Measurements from ENCODE around the gene TMEM87A. TPM values are rescaled to one million over a fixed set of nuclear protein-coding genes. Genes with fewer than 3 reads are reported as not detected.

The TMEM87A gene
- total RNA-seq, 5 donors from 2014 or later (not counting 1 experiment from before 2014, with no cell fraction given) = 44.0 to 55.4 (median 45.4) TPM

DNA sequence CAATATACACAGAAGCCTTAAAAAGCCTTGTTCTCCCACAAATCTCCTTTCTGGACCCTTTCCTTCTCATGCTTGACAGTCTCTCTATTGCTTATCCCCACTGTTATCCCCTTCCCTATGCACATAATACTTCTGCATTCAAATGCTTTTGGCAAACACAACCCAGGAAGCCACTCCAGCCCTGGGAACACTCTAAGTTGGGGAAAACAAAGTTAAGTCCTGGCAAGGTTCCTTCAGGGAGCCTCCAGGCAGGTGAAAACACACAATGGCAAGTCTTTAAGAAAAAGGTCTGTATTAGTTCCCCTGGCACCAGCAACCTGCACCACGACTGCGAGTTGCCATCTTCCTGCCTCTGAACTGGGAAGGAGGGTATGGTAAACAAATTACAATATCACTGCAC, 19.9 kb downstream of the TMEM87A start:
- Mint-ChIP-seq H3K4me1 (peaks cover 10 to 14% (median 10%) of the 10 kb centered on the region in 3 donors), H3K4me3 (no peak overlapping the region), H3K9me3 (peaks cover 5 to 13% (median 8%) of the 10 kb centered on the region in 3 donors), H3K36me3 (peaks cover 53% of the 10 kb centered on the region), H3K27ac (no peak overlapping the region), H3K27me3 (no peaks in the 10 kb centered on the region)
- H3K9me3 ChIP-seq = no peaks in the 10 kb centered on the region
- CTCF ChIA-PET = no interaction called here
- no peak for DNase-seq
- no peak for ATAC-seq (replicated peaks in 1 of 4)
- POLR2A ChIA-PET = interaction anchor here in 1 of 2 donors (1.7 kb wide), 1 partner anchor 15 kb away, joined by 4 read pairs; no protein-coding TSS in a partner anchor
- H3K4me3 ChIP-seq (ENCODE audit: control insufficient read depth in 1 of 2, extremely low read depth in 1 of 2, low read length in 1 of 2) = no peak overlapping the region
- peaks cover 0 to 41% of the 10 kb centered on the region in 2 donors for H3K36me3 ChIP-seq (ENCODE audit: control insufficient read depth in 2 of 2, extremely low read depth in 1 of 2, insufficient read depth in 1 of 2, low read length in 1 of 2)
- no peaks in the 10 kb centered on the region for H3K27me3 ChIP-seq (replicated peaks in 1 of 2; ENCODE audit: control insufficient read depth in 2 of 2, extremely low read depth in 1 of 2, insufficient read depth in 2 of 2, low read length in 1 of 2)
- WGBS (ENCODE audit: insufficient coverage) = no CpG with 5 or more reads among the region's 2 CpGs
- H3K27ac ChIP-seq (ENCODE audit: low read length) = no peak overlapping the region
- H3K4me1 ChIP-seq (ENCODE audit: control insufficient read depth in 1 of 2, extremely low read depth in 1 of 2, insufficient read depth in 2 of 2, low read length in 2 of 2) = no peaks in the 10 kb centered on the region

DNA sequence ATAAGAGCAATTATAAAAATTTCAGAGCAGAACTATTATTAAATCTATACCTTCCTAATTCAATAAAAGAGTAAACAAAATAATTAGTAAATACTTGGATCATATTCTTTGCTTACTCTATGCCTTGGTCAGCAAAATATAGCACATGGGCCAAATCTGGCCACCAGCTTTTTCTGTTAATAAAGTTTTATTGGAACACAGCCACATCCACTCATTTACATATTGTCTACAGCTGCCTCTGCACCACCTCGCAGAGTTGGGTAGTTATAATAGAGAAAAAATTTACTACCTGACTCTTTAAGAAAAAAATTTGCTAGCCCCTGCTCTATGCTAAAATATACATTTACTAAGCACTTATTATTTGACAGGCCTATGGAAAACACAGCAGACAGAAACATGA, 32.4 kb downstream of the TMEM87A start:
- ChIA-PET CTCF (interaction anchor here in 1 of 2 donors (0.6 kb wide), 1 partner anchor 72 kb away, joined by 3 read pairs; no protein-coding TSS in a partner anchor), POLR2A (no interaction called here)
- Histone ChIP-seq H3K27me3 (replicated peaks in 1 of 2; ENCODE audit: control insufficient read depth in 2 of 2, extremely low read depth in 1 of 2, insufficient read depth in 2 of 2, low read length in 1 of 2) (no peaks in the 10 kb centered on the region), H3K9me3 (no peaks in the 10 kb centered on the region), H3K4me3 (ENCODE audit: control insufficient read depth in 1 of 2, extremely low read depth in 1 of 2, low read length in 1 of 2) (no peak overlapping the region), H3K27ac (ENCODE audit: low read length) (no peak overlapping the region), H3K4me1 (ENCODE audit: control insufficient read depth in 1 of 2, extremely low read depth in 1 of 2, insufficient read depth in 2 of 2, low read length in 2 of 2) (no peaks in the 10 kb centered on the region), H3K36me3 (ENCODE audit: control insufficient read depth in 2 of 2, extremely low read depth in 1 of 2, insufficient read depth in 1 of 2, low read length in 1 of 2) (peaks cover 0 to 41% of the 10 kb centered on the region in 2 donors)
- H3K9me3 Mint-ChIP-seq = no peaks in the 10 kb centered on the region
- WGBS (ENCODE audit: insufficient coverage) = no CpG with 5 or more reads among the region's 1 CpG
- DNase-seq = no peak
- ATAC-seq (replicated peaks in 1 of 4) = no peak
- H3K27me3 Mint-ChIP-seq = no peaks in the 10 kb centered on the region
- H3K4me3 Mint-ChIP-seq = no peak overlapping the region
- H3K27ac Mint-ChIP-seq = no peak overlapping the region
- peaks cover 12 to 14% (median 13%) of the 10 kb centered on the region in 3 donors for H3K4me1 Mint-ChIP-seq
- H3K36me3 Mint-ChIP-seq = peaks cover 46% of the 10 kb centered on the region

DNA sequence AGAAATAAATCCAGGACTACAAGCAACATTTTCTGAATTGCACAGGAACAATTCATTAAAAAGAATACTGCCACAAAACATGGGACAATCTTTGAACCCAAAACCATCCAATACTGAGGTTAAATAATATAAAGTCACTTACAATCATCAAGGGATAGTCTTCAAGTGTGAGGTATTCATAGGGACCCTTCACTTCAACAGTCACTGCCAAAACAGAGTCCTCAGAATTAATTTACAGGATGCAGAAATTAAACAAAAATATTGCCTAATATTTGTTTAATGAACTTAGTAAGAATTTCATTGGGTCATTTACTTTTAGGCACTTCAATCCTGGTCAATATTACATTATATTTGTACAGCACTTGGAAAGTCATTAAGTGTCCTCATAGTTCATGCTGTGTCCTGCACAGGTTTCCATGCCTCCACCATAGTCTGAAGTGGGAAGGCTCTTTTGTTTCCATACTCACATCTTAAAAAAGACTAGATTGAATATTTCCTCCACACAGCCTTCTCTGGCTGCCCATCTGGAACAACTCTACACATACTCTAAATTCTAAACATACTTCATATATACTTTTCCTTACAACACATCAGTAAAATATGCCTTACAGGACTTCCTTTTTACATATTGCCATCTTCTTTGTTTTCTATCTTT, 33.6 kb downstream of the TMEM87A start:
- CTCF ChIA-PET = no interaction called here
- H3K4me1 Mint-ChIP-seq = peaks cover 10 to 13% (median 12%) of the 10 kb centered on the region in 3 donors
- H3K9me3 Mint-ChIP-seq = no peaks in the 10 kb centered on the region
- Histone ChIP-seq H3K36me3 (ENCODE audit: control insufficient read depth in 2 of 2, extremely low read depth in 1 of 2, insufficient read depth in 1 of 2, low read length in 1 of 2) (peaks cover 0 to 52% of the 10 kb centered on the region in 2 donors), H3K9me3 (no peaks in the 10 kb centered on the region), H3K4me1 (ENCODE audit: control insufficient read depth in 1 of 2, extremely low read depth in 1 of 2, insufficient read depth in 2 of 2, low read length in 2 of 2) (no peaks in the 10 kb centered on the region), H3K4me3 (ENCODE audit: control insufficient read depth in 1 of 2, extremely low read depth in 1 of 2, low read length in 1 of 2) (no peak overlapping the region), H3K27me3 (replicated peaks in 1 of 2; ENCODE audit: control insufficient read depth in 2 of 2, extremely low read depth in 1 of 2, insufficient read depth in 2 of 2, low read length in 1 of 2) (no peaks in the 10 kb centered on the region), H3K27ac (ENCODE audit: low read length) (no peak overlapping the region)
- POLR2A ChIA-PET = no interaction called here
- H3K36me3 Mint-ChIP-seq = peaks cover 52% of the 10 kb centered on the region
- ATAC-seq (replicated peaks in 1 of 4) (no peak), DNase-seq (no peak)
- H3K27ac Mint-ChIP-seq = no peak overlapping the region
- no peaks in the 10 kb centered on the region for H3K27me3 Mint-ChIP-seq
- H3K4me3 Mint-ChIP-seq = no peak overlapping the region

DNA sequence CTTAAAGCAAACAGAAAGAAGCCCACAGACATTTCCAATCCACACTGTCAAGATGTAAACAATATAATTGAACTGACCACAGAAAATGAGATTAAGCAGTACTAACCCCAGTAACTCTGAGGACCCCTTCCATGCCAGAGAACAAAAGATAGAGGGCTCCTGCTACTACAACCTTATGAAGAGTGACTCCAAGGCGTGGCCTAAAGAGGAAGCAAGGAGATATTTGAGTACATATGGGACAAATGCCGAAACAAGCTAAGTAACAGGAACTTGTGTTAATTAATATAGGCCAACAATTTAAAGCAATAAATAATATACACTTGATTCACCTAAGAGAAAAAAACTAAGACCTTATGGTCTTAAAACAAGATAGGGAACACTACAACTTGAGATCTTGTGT, 40.1 kb downstream of the TMEM87A start:
- Mint-ChIP-seq H3K4me1 (no peaks in the 10 kb centered on the region), H3K27me3 (no peaks in the 10 kb centered on the region), H3K36me3 (peaks cover 51% of the 10 kb centered on the region), H3K9me3 (no peaks in the 10 kb centered on the region), H3K27ac (peak overlapping the region in 1 of 2 donors; percentile 44), H3K4me3 (no peak overlapping the region)
- ATAC-seq (replicated peaks in 1 of 4) = no peak
- Histone ChIP-seq H3K27ac (ENCODE audit: low read length) (no peak overlapping the region), H3K27me3 (replicated peaks in 1 of 2; ENCODE audit: control insufficient read depth in 2 of 2, extremely low read depth in 1 of 2, insufficient read depth in 2 of 2, low read length in 1 of 2) (no peaks in the 10 kb centered on the region), H3K4me1 (ENCODE audit: control insufficient read depth in 1 of 2, extremely low read depth in 1 of 2, insufficient read depth in 2 of 2, low read length in 2 of 2) (no peaks in the 10 kb centered on the region), H3K36me3 (ENCODE audit: control insufficient read depth in 2 of 2, extremely low read depth in 1 of 2, insufficient read depth in 1 of 2, low read length in 1 of 2) (peaks cover 0 to 84% of the 10 kb centered on the region in 2 donors), H3K9me3 (no peaks in the 10 kb centered on the region), H3K4me3 (ENCODE audit: control insufficient read depth in 1 of 2, extremely low read depth in 1 of 2, low read length in 1 of 2) (no peak overlapping the region)
- no peak for DNase-seq
- CTCF ChIA-PET = no interaction called here
- WGBS (ENCODE audit: insufficient coverage) = no CpG with 5 or more reads among the region's 2 CpGs
- POLR2A ChIA-PET = interaction anchor here in 1 of 2 donors (0.6 kb wide), 1 partner anchor 122 kb away, joined by 5 read pairs; no protein-coding TSS in a partner anchor

DNA sequence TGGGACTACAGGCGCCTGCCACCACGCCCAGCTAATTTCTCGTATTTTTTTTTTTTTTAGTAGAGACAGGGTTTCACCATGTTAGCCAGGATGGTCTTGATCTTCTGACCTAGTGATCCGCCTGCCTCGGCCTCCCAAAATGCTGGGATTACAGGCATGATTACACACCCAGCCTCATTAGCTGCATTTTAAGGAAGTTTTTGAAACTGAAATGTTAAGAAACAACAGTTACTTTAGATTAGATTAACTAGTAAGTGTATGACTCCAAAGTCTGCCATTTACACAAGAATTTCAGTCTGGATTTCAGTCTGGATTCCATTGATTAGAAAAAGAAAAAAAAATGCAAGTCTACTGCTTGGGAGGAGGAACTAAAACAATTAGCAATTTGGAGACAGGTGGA, 40.6 kb downstream of the TMEM87A start:
- DNase-seq (no peak), ATAC-seq (replicated peaks in 1 of 4) (no peak)
- no peak overlapping the region for H3K27ac ChIP-seq (ENCODE audit: low read length)
- WGBS (ENCODE audit: insufficient coverage) = no CpG with 5 or more reads among the region's 5 CpGs
- peaks cover 0 to 84% of the 10 kb centered on the region in 2 donors for H3K36me3 ChIP-seq (ENCODE audit: control insufficient read depth in 2 of 2, extremely low read depth in 1 of 2, insufficient read depth in 1 of 2, low read length in 1 of 2)
- no peak overlapping the region for H3K4me3 ChIP-seq (ENCODE audit: control insufficient read depth in 1 of 2, extremely low read depth in 1 of 2, low read length in 1 of 2)
- H3K9me3 Mint-ChIP-seq = no peaks in the 10 kb centered on the region
- H3K4me3 Mint-ChIP-seq = no peak overlapping the region
- ChIA-PET POLR2A (interaction anchor here in 1 of 2 donors (0.6 kb wide), 1 partner anchor 122 kb away, joined by 5 read pairs; no protein-coding TSS in a partner anchor), CTCF (no interaction called here)
- peak overlapping the region in 1 of 2 donors; percentile 44 for H3K27ac Mint-ChIP-seq
- no peaks in the 10 kb centered on the region for H3K27me3 ChIP-seq (replicated peaks in 1 of 2; ENCODE audit: control insufficient read depth in 2 of 2, extremely low read depth in 1 of 2, insufficient read depth in 2 of 2, low read length in 1 of 2)
- peaks cover 50% of the 10 kb centered on the region for H3K36me3 Mint-ChIP-seq
- H3K4me1 ChIP-seq (ENCODE audit: control insufficient read depth in 1 of 2, extremely low read depth in 1 of 2, insufficient read depth in 2 of 2, low read length in 2 of 2) = no peaks in the 10 kb centered on the region
- no peaks in the 10 kb centered on the region for H3K27me3 Mint-ChIP-seq
- H3K4me1 Mint-ChIP-seq = no peaks in the 10 kb centered on the region
- H3K9me3 ChIP-seq = no peaks in the 10 kb centered on the region

DNA sequence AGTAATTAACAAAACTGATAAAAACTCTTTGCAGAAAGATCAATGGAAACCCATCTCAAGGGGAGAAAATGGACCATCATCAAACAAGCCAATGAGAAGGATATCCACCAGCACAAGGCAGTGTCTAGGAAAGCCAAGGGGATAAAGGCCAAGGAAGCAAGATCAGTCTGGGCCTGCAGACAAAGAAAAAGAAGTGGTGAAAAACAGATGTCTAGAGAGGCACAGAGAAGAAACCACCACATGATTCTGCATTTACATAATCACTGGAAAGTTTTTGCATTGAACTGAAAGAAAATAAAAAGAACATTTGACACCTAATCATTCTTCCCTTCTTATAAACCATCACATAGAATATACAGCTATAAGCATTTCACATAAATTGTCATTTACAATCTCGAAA, 42.1 kb downstream of the TMEM87A start:
- H3K4me1 ChIP-seq (ENCODE audit: control insufficient read depth in 1 of 2, extremely low read depth in 1 of 2, insufficient read depth in 2 of 2, low read length in 2 of 2) = no peaks in the 10 kb centered on the region
- Mint-ChIP-seq H3K9me3 (no peaks in the 10 kb centered on the region), H3K27ac (peak overlapping the region in 1 of 2 donors; percentile 65), H3K36me3 (peaks cover 49% of the 10 kb centered on the region), H3K27me3 (no peaks in the 10 kb centered on the region), H3K4me1 (no peaks in the 10 kb centered on the region), H3K4me3 (no peak overlapping the region)
- no peak overlapping the region for H3K27ac ChIP-seq (ENCODE audit: low read length)
- peaks cover under 1 to 84% of the 10 kb centered on the region in 2 donors for H3K36me3 ChIP-seq (ENCODE audit: control insufficient read depth in 2 of 2, extremely low read depth in 1 of 2, insufficient read depth in 1 of 2, low read length in 1 of 2)
- DNase-seq (no peak), ATAC-seq (replicated peaks in 1 of 4) (no peak)
- no peaks in the 10 kb centered on the region for H3K27me3 ChIP-seq (replicated peaks in 1 of 2; ENCODE audit: control insufficient read depth in 2 of 2, extremely low read depth in 1 of 2, insufficient read depth in 2 of 2, low read length in 1 of 2)
- 100% methylated on average over 1 of the region's 1 CpG for WGBS (ENCODE audit: insufficient coverage)
- no peaks in the 10 kb centered on the region for H3K9me3 ChIP-seq
- CTCF ChIA-PET = interaction anchor here in 1 of 2 donors (0.6 to 0.7 kb wide), 2 partner anchors 13 to 1228 kb away, joined by 3 read pairs; no protein-coding TSS in a partner anchor
- H3K4me3 ChIP-seq (ENCODE audit: control insufficient read depth in 1 of 2, extremely low read depth in 1 of 2, low read length in 1 of 2) = no peak overlapping the region
- POLR2A ChIA-PET = no interaction called here
